GM19455 (cell line): ENCODE data around the gene RDH13.

ENCODE experiments used
- ATAC-seq: cut with Tn5 transposase; IDR thresholded peaks from one replicate; pipeline ENCODE4 v1.9.1; 2021; ENCODE audit not compliant: unreplicated experiment

Gene RDH13

DNA sequence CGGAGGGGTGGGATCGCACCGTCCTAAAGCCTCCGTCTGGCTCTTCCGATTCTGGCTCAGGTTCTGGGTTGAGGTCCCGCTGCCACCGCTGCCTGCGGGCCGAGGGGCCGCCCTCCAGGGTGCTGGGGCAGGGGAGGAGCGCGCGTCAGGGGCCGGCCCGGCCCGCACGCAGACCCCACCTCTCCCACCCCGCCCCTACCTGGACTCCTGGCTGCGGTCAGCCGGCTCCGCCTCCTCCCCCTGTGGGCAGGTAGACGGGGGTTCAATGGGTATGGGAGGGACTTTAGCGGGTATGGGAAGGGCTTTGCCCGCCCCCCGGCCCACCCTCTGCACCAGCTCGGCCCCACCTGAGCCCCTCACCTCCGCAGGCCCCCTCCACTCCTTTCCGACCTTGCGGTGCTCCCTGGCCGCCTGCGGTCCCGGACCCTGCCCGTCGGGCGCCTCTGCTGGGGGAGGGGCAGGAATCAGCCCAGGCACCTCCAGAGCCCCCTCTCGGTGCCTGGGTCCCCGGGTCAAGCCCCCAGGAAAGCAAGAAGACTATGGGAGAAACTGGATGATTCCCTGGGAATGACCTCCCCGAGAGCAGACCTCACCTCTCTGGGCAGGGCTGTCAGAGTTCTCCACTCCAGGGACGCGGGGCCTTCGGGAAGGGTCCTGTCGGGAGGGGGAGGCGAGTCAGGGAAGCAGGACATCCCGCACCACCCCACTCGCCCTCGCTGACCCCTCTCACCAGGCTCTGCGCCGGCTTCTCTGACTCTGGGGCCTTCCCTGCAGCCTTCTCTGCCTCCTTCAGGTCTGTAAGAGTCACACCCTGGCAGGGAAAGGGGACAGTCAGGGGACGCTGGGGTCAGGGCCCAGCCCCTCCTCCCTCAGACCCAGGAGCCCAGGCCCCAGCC lies 29.7 kb upstream of the RDH13 start:
- ATAC-seq, result no peak

DNA sequence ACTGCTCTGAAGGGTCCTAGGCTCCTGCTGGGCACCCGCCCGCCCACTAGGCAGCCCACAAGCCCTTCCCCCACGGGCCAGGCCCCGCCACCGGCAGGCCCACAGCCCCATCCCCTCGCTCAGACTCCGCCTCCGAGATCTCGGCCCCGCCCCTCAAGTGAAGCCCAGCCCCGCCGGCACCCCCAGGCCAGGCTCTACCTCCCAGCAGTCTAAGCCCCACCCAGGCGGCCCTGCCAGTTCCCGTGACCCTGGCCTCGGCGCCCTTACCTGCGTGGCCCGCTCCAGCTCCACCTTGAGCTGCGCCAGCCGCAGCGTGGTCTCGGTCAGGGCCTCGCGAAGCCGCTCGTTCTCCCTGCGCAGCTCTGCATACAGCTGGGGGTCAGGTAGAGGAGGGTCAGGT lies 29.0 kb upstream of the RDH13 start:
- ATAC-seq, result no peak

DNA sequence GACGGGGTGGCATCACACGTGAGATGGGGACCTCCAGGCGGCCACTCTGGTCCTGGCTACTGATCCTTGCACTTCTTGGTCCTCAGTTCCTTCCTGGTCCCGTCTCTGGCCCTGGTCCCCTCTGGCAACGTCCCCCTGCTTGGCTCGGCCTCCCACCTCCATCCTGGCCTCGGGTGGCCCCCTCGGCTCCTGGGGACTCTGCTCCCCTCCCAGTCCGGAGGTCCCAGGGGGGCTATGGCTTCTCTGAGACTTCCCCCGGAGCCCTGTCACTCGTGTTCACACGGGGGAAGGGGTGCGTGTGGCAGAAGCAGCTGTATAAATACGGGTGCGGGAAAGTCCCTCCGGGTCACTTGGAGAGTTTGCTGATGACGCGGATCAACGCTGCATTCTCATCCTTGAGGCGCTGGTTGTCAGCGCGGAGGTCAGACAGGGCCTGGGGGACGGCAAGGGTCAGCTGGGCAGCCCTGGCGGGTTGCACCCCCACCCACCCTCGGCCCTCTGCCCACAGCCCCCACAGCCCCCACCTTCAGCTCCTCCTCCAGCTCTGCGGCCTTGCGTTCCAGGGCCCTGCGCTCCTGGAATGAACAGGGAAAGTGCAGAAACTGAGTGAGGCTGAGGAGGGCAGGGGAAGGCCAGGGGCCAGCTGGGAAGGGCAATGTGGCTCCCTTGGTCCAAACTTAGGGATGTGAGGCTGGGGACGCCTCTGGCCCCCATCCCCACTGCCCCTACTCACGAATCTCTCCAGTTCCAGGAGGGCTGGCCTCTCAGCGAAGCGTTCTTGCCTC lies 28.4 kb upstream of the RDH13 start:
- ATAC-seq, result no peak

- no peak for ATAC-seq
Measured at GRCh38 chr19:55090564-55090963, 27.6 kb upstream of the RDH13 start.

DNA sequence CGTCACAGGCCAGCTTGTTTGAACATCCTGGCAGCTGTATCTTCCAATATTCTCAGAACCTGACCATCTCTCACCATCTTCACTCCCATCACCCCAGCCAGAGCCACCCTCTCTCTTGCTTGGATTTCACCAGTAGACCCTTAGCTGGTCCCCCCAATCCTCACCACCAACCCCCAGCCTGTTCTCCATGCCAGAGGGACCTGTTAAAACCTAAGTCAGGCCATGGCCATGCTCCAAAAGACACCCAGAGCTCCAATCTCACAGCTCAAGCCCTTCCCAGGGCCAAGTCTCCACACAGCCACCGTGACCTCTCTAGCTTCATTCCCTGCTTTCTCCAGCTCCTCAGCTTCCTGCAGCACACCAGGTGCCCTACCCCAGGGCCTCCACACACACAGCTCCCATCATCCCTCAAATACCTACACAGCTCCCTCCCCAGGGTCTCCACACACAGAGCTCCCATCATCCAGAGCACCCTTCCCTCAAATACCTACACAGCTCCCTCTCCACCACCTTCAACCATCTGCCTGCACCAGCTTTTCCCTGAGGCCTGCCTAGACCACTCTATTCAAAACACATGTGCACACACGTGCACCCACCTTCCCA lies 26.5 kb upstream of the RDH13 start:
- no peak for ATAC-seq

DNA sequence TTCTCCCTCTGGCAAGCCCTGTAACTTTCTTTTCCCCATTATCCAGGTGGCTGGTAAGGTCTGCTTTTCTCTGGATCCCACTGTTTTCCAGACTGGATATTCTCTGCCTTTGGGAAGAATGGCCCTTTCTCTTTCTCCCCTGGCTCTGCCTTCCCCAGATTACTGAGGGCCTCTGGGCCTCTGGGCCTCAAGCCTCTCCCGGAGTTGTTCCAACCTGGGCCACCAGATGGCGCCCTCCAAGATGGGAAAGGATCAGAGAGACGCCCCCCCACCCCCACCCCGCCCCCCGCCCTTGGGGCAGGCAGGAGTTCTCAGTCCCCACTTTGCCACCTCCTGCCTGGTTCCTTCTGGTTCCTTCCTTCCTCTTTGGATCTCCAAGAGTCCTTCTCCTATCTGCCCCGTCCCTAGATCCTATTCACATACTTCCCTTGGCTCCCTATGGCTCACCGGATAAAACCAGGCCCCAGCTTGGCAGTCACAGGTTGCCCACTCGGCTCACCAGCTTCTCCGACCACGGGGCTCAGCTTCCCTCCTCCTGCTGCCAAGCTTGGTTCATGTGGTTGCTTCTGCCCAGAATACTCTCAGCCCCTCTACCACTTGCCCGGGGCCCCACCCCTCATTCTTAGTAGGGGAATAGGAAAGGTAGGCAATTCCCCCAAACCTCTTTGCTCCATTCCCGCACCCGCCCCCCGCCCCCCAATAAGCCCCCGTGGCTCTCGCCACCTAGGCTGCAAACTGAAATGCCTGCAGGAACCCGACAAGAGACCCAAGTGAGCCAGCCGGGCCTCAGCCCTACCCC lies 25.8 kb upstream of the RDH13 start:
- ATAC-seq, result no peak

- no peak for ATAC-seq
Measured at GRCh38 chr19:55088021-55088451, 25.1 kb upstream of the RDH13 start.

GRCh38 chr19:55087542-55087901 lies 24.6 kb upstream of the RDH13 start:
- no peak for ATAC-seq

DNA sequence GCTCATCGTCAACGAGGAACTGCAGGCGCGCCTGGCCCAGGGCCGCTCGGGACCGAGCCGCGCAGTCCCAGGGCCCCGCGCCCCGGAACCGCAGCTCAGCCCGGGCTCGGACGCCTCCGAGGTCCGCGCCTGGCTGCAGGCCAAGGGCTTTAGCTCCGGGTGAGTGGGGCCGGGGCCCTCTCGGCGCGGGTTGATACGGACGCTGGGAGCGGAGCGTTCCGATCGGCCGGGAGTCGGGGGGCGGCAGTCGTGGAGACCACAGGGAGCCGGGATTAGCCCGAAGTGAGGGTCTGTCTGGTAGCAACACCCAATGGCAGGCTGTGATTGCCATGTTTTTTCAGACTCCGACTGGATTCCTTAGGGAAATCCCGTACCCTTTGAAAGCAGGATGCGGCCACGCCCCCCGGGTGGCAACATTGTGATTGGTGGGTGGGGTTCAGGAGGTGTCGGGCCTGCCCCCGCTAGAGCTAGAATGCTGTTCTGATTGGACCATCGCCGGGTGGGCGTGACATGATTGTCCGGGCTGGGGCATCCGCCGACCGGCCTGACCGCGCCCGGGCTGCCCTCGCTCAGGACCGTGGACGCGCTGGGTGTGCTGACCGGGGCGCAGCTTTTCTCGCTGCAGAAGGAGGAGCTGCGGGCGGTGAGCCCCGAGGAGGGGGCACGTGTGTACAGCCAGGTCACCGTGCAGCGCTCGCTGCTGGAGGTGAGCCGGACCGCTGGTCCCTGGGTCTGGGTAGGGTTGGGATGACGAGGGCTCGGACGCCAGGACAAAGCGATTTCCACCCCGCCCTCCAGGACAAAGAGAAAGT lies 24.0 kb upstream of the RDH13 start:
- no peak for ATAC-seq

DNA sequence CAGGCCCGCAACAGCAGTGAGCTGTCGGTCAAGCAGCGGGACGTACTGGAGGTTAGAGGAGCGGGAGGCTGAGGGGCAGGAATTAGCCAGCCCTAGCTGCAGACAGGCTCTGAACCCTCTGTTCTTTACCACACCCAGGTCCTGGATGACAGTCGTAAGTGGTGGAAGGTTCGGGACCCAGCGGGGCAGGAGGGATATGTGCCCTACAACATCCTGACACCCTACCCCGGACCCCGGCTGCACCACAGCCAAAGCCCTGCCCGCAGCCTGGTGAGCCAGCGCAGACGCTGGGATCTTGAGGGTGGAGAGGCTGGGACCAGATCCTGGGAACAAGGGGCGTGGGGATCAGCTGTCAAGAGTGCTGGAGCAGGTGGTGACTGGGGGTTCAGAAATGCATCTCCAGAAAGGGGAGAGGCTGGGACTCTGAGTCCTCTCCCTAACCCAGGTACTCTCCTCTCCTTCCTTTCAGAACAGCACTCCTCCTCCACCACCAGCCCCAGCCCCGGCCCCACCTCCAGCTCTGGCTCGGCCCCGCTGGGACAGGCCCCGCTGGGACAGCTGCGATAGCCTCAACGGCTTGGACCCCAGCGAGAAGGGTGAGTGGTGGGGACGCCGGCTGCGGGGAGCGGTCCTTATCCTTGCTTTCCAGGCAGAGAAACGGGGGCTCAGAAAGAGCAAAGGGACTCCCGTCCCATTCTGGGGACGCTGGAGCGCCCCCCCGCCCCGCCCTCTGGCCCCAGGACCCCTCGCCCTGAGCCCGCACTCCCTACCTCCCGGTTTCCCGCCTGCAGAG lies 23.2 kb upstream of the RDH13 start:
- ATAC-seq, result no peak

- no peak for ATAC-seq
Measured at GRCh38 chr19:55084416-55084815, 21.5 kb upstream of the RDH13 start.

DNA sequence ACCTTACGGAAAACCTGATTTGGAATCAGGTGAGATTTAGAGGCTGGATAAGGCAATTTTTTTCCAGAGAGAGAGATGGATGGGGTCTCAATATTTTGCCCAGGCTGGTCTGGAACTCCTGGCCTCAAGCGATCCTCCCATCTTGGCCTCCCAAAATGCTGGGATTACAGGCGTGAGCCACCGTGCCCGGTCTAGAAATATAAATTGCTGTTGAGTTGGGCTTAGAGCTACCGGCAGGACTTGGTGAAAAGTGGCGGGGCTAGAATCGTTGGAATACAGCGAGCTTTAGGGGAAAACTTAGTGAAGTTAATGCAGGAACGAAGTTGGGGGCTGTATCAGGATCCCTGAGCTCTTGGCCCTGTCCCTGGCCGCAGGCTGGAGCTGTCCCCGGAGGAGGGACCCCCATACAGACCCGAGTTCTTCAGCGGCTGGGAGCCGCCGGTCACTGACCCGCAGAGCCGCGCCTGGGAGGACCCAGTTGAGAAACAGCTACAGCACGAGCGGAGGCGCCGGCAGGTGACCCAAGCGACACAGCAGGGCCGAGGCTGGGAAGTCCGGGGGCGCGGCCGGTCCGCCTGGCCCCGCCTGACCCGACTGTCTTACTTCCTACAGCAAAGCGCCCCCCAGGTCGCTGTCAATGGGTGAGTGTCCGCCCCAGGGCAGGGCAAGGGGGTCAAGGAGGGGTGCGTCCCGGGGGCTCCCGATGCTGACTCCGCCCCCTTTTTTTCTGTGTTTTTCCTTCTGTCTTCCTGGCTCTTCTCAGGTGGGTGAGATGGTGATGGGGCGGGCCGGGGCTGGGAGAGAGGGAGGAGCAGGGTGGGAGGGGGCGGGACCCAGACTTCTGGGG lies 20.3 kb upstream of the RDH13 start:
- ATAC-seq, result no peak

- ATAC-seq, result no peak
Measured at GRCh38 chr19:55082020-55082851, 19.3 kb upstream of the RDH13 start.

GRCh38 chr19:55081770-55082019 lies 18.7 kb upstream of the RDH13 start:
- ATAC-seq, result no peak

DNA sequence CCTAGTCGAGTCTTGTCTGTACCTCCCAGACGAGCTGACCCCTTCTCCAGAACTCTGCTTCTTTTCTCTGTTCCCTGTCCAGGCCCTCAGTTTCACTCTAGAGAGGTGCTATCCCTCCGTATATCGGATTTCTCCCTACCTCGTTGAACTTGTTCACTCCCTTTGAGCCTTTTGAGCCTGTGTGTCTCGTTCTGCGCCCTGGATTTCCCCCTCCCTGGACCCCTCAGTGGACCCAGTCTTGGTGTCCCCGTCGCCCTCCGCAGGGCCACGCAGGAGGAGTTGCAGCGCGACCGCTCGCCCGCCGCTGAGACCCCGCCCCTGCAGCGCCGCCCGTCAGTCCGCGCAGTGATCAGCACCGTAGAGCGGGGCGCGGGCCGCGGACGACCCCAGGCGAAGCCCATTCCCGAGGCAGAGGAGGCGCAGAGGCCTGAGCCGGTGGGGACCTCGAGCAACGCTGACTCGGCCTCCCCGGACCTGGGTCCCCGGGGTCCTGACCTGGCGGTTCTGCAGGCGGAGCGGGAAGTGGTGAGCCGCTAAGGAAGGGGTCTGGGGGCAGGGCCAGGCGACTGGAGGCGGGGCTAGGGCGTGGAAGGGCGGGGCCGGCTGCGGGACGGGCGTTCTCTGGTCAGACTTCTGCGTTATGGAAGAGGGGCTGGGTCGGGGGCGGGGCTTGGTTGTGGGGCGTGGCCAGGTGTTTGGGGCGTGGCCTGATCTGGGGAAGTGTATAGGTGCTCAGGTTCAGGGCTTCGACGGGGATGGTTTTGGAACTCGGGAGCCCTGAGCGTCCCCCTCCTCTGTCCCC lies 18.2 kb upstream of the RDH13 start:
- peak; percentile 73 for ATAC-seq

DNA sequence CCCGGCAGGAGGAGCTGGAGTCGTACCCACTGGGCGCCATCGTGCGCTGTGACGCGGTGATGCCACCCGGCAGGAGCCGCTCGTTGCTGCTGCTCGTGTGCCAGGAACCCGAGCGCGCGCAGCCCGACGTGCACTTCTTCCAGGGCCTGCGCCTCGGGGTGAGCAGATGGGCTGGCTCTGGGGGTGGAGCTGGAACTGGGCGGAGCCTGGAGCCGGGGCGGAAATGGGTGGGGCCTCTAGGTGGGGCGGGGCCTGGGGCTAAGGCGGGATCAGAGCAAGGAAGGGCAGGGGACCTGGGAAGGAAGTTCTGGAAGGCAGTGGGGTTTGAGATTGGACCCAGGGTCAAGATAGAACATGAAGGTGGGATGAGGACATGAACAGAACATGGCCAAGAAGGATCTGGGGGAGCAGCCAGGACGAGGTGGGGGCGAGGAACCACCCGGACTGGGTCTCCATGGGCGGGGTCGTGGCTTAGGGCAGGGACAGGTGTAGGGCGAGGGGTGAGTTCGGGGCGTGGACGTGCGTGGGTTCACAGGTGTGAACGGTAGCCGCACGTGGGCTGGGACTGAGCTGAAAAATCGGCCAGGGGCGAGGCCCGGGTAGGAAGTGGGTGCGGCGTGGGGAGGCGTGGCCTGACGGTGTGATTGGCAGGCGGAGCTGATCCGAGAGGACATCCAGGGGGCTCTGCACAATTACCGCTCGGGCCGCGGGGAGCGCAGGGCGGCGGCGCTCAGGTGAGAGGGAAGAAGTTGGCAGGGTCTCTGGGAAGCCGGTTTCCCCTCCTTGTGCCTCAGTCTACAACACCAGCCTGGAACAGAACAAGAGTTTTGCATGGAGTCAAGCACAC lies 17.4 kb upstream of the RDH13 start:
- no peak for ATAC-seq
